Neural progenitor cell (in vitro differentiated cells): ENCODE results near the gene CTNNA3. TPM values are rescaled to one million over a fixed set of nuclear protein-coding genes. Genes with fewer than 3 reads are reported as not detected.
A peak's percentile ranks its signal among the peaks of the same experiment; 100 is the strongest.
"Not testable (repeated sequence)": the region's sequence is repeated elsewhere in the genome, so short reads cannot be mapped to it uniquely, and the experiment has no call there.

Experiments used
- DNase-seq: peaks from one replicate; pipeline ENCODE4 v3.0.0-alpha.2; 2016; ENCODE audit warnings: low spot score
- H2AFZ ChIP-seq: fragments of 200-600 bp; sonication (generic); replicated peaks from 2 replicates; pipeline ENCODE4 v1.6.1; 2016; ENCODE audit warnings: antibody characterized with exemption
- H3F3A ChIP-seq: fragments of 200-600 bp; sonication (generic); 2 replicates; pipeline ENCODE4 v1.6.1; 2016; ENCODE audit warnings: antibody characterized with exemption, low read depth
- H3K27ac ChIP-seq: fragments of 200-600 bp; sonication (generic); 2 replicates; pipeline ENCODE4 v1.5.1; 2016; ENCODE audit warnings: mild to moderate bottlenecking
- H3K27me3 ChIP-seq: fragments of 200-600 bp; sonication (generic); 2 replicates; pipeline ENCODE4 v1.6.1; 2016; ENCODE audit warnings: mild to moderate bottlenecking, moderate library complexity
- H3K36me3 ChIP-seq: fragments of 200-600 bp; sonication (generic); 2 replicates; pipeline ENCODE4 v1.5.1; 2016
- H3K4me1 ChIP-seq: fragments of 200-600 bp; sonication (generic); 2 replicates; pipeline ENCODE4 v1.6.1; 2016; ENCODE audit warnings: mixed run types
- H3K4me2 ChIP-seq: fragments of 200-600 bp; sonication (generic); 2 replicates; pipeline ENCODE4 v1.6.1; 2016
- H3K4me3 ChIP-seq: fragments of 200-600 bp; sonication (generic); 2 replicates; pipeline ENCODE4 v1.5.1; 2016
- H3K79me2 ChIP-seq: fragments of 200-600 bp; sonication (generic); 2 replicates; pipeline ENCODE4 v1.6.1; 2016; ENCODE audit warnings: low read depth
- H3K9ac ChIP-seq: fragments of 200-600 bp; sonication (generic); 2 replicates; pipeline ENCODE4 v1.6.1; 2016
- H3K9me3 ChIP-seq: fragments of 200-600 bp; sonication (generic); 2 replicates; pipeline ENCODE4 v1.5.1; 2016; ENCODE audit warnings: low read depth
- H4K20me1 ChIP-seq: fragments of 200-600 bp; sonication (generic); 2 replicates; pipeline ENCODE4 v1.6.1; 2016; ENCODE audit warnings: low read depth
- H3K27ac Mint-ChIP-seq: 3 replicates; pipeline ENCODE4 v1.8.0; 2021; ENCODE audit warnings: mixed read lengths
- H3K27me3 Mint-ChIP-seq: 2 replicates; pipeline ENCODE4 v1.8.0; 2022; ENCODE audit warnings: low read depth, mild to moderate bottlenecking, inconsistent platforms, moderate library complexity, mixed read lengths; ENCODE audit not compliant: insufficient read depth
- H3K36me3 Mint-ChIP-seq: 3 replicates; pipeline ENCODE4 v1.8.0; 2021; ENCODE audit warnings: mixed read lengths
- H3K4me1 Mint-ChIP-seq: 3 replicates; pipeline ENCODE4 v1.8.0; 2021; ENCODE audit warnings: mixed read lengths
- H3K4me3 Mint-ChIP-seq: 3 replicates; pipeline ENCODE4 v1.8.0; 2021; ENCODE audit warnings: mild to moderate bottlenecking, moderate library complexity, mixed read lengths
- H3K9me3 Mint-ChIP-seq: 3 replicates; pipeline ENCODE4 v1.8.0; 2020; ENCODE audit warnings: mixed read lengths
- CTCF ChIP-seq: fragments of 200-600 bp; sonication (generic); IDR thresholded peaks from 2 replicates; pipeline ENCODE4 v1.5.1; 2017; ENCODE audit warnings: antibody characterized with exemption, mild to moderate bottlenecking
- EZH2 ChIP-seq: fragments of 200-600 bp; sonication (generic); IDR thresholded peaks from 2 replicates; pipeline ENCODE4 v1.6.1; 2017; ENCODE audit warnings: antibody characterized with exemption, mild to moderate bottlenecking, moderate library complexity
- EZH2phosphoT487 ChIP-seq: fragments of 200-600 bp; sonication (generic); IDR thresholded peaks from 2 replicates; pipeline ENCODE4 v1.6.1; 2017; ENCODE audit warnings: antibody characterized with exemption
- total RNA-seq: library from RNA; depleted of rRNA; stranded (reverse); fragments of >200 nt; gene quantifications from 2 replicates; pipeline ENCODE4 v1.2.3, GENCODE V29; 2015; ENCODE audit warnings: low replicate concordance

CTNNA3 gene
- total RNA-seq, 1 donor from 2014 or later = 12.9 TPM

GRCh38 chr10:66349076-66349475 is 1346.9 kb downstream of the CTNNA3 start:
- H3F3A ChIP-seq = no peaks in the 10 kb centered on the region
- no peak overlapping the region for H3K27ac ChIP-seq
- no peak overlapping the region for H3K4me2 ChIP-seq
- H3K4me3 Mint-ChIP-seq = no peak overlapping the region
- H3K4me1 ChIP-seq = peaks cover 4% of the 10 kb centered on the region
- H3K79me2 ChIP-seq = no peaks in the 10 kb centered on the region
- H2AFZ ChIP-seq = no peak overlapping the region
- peaks cover 2% of the 10 kb centered on the region for H3K27me3 Mint-ChIP-seq
- H3K27ac Mint-ChIP-seq = no peak overlapping the region
- no peaks in the 10 kb centered on the region for H3K27me3 ChIP-seq
- H3K9me3 ChIP-seq = no peaks in the 10 kb centered on the region
- no peaks in the 10 kb centered on the region for H4K20me1 ChIP-seq
- peak; percentile 33 for DNase-seq
- no peaks in the 10 kb centered on the region for H3K4me1 Mint-ChIP-seq
- H3K36me3 ChIP-seq = no peaks in the 10 kb centered on the region
- peak overlapping the region; percentile 16 for H3K9ac ChIP-seq
- TF ChIP-seq EZH2 (no peak), EZH2phosphoT487 (no peak)
- no peaks in the 10 kb centered on the region for H3K9me3 Mint-ChIP-seq
- H3K4me3 ChIP-seq = no peak overlapping the region
- no peaks in the 10 kb centered on the region for H3K36me3 Mint-ChIP-seq

GRCh38 chr10:66337211-66337610 is 1358.8 kb downstream of the CTNNA3 start:
- DNase-seq = no peak
- no peak overlapping the region for H3K4me3 Mint-ChIP-seq
- H3K9me3 ChIP-seq = peaks cover 5% of the 10 kb centered on the region
- no peaks in the 10 kb centered on the region for H3K36me3 ChIP-seq
- peaks cover 2% of the 10 kb centered on the region for H3K27me3 Mint-ChIP-seq
- no peak overlapping the region for H3K27ac Mint-ChIP-seq
- H3K4me2 ChIP-seq = no peak overlapping the region
- no peaks in the 10 kb centered on the region for H3K4me1 Mint-ChIP-seq
- no peaks in the 10 kb centered on the region for H3K79me2 ChIP-seq
- TF ChIP-seq EZH2 (no peak), CTCF (no peak), EZH2phosphoT487 (no peak)
- H3K9ac ChIP-seq = no peak overlapping the region
- peaks cover 7% of the 10 kb centered on the region for H3K9me3 Mint-ChIP-seq
- H2AFZ ChIP-seq = no peak overlapping the region
- H4K20me1 ChIP-seq = no peaks in the 10 kb centered on the region
- H3K27me3 ChIP-seq = no peaks in the 10 kb centered on the region
- H3K4me1 ChIP-seq = no peaks in the 10 kb centered on the region
- H3K36me3 Mint-ChIP-seq = no peaks in the 10 kb centered on the region
- H3K27ac ChIP-seq = no peak overlapping the region
- no peak overlapping the region for H3K4me3 ChIP-seq
- no peaks in the 10 kb centered on the region for H3F3A ChIP-seq

GRCh38 chr10:66336791-66337190 is 1359.2 kb downstream of the CTNNA3 start:
- H3K9me3 ChIP-seq = peaks cover 5% of the 10 kb centered on the region
- H4K20me1 ChIP-seq = no peaks in the 10 kb centered on the region
- H3K4me3 Mint-ChIP-seq = no peak overlapping the region
- H3K9ac ChIP-seq = no peak overlapping the region
- no peak for DNase-seq
- peaks cover 2% of the 10 kb centered on the region for H3K27me3 Mint-ChIP-seq
- H3F3A ChIP-seq = no peaks in the 10 kb centered on the region
- no peaks in the 10 kb centered on the region for H3K36me3 ChIP-seq
- no peak overlapping the region for H3K27ac ChIP-seq
- H3K27me3 ChIP-seq = no peaks in the 10 kb centered on the region
- H3K27ac Mint-ChIP-seq = no peak overlapping the region
- H3K4me1 ChIP-seq = no peaks in the 10 kb centered on the region
- no peaks in the 10 kb centered on the region for H3K36me3 Mint-ChIP-seq
- no peak overlapping the region for H3K4me3 ChIP-seq
- H3K4me2 ChIP-seq = no peak overlapping the region
- peaks cover 7% of the 10 kb centered on the region for H3K9me3 Mint-ChIP-seq
- H2AFZ ChIP-seq = no peak overlapping the region
- TF ChIP-seq EZH2 (no peak), EZH2phosphoT487 (no peak), CTCF (no peak)
- no peaks in the 10 kb centered on the region for H3K4me1 Mint-ChIP-seq
- H3K79me2 ChIP-seq = no peaks in the 10 kb centered on the region

GRCh38 chr10:66335753-66336152 is 1360.2 kb downstream of the CTNNA3 start:
- not testable (repeated sequence) for H3K9me3 Mint-ChIP-seq, H4K20me1 ChIP-seq, H3K4me3 ChIP-seq, H2AFZ ChIP-seq, H3K27me3 Mint-ChIP-seq, H3K27ac Mint-ChIP-seq, H3K4me2 ChIP-seq, H3K9ac ChIP-seq, H3K79me2 ChIP-seq, H3K4me3 Mint-ChIP-seq, H3K27me3 ChIP-seq, H3K36me3 Mint-ChIP-seq, H3K4me1 Mint-ChIP-seq, H3K9me3 ChIP-seq, H3F3A ChIP-seq, DNase-seq, H3K36me3 ChIP-seq, H3K4me1 ChIP-seq, H3K27ac ChIP-seq
